A549 (cell line): Measurements from ENCODE around the gene PFN1. TPM values are rescaled to one million over a fixed set of nuclear protein-coding genes. Genes with fewer than 3 reads are reported as not detected.

Experiments
- ATAC-seq, 2 experiments: fragments of 200-7000 bp in 1 of 2; fragments of >200 bp in 1 of 2; cut with Nextera tagmentation in 1 of 2; cut with Tn5 transposase in 1 of 2; 3 replicates each; pipeline versions ENCODE4 v1.8.0 to v1.9.1; 2018 to 2020; ENCODE audit warnings: mild to moderate bottlenecking in 1 of 2, moderate library complexity in 1 of 2
- CTCF ChIA-PET: fragments of 300-600 bp; sonication (Branson Sonifier 250); formaldehyde crosslinking; extraction: SDS; loops from one replicate; lab custom pipeline; 2021; ENCODE audit warnings: antibody characterized with exemption, inconsistent platforms; lab: Yijun Ruan, JAX
- POLR2A ChIA-PET: fragments of 350-600 bp; formaldehyde crosslinking; extraction: SDS; loops from one replicate; lab custom pipeline; 2021; ENCODE audit warnings: antibody characterized with exemption, inconsistent platforms; lab: Yijun Ruan, JAX
- DNase-seq, 2 experiments: peaks; one replicate each; pipeline versions ENCODE4 v3.0.0 to v3.0.0-alpha.2; 2011 to 2016; ENCODE audit warnings: low read depth in 1 of 2, low spot score in 1 of 2
- FAIRE-seq: peaks from 2 replicates; lab custom pipeline; 2011; peaks lifted over from hg19 to GRCh38; lab: Jason Lieb, UNC
- H3K27ac ChIP-seq, 2 experiments: fragments of >200 bp; sonication (Bioruptor Twin); formaldehyde crosslinking; 3 replicates each; pipeline ENCODE4 v1.5.1; 2016 to 2017
- H3K4me1 ChIP-seq: fragments of >200 bp; sonication (Bioruptor Twin); formaldehyde crosslinking; 3 replicates; pipeline ENCODE4 v1.6.1; 2016
- H3K4me2 ChIP-seq: fragments of >200 bp; sonication (Bioruptor Twin); formaldehyde crosslinking; 3 replicates; pipeline ENCODE4 v1.6.1; 2016
- H3K4me3 ChIP-seq: fragments of >200 bp; sonication (Bioruptor Twin); formaldehyde crosslinking; 3 replicates; pipeline ENCODE4 v1.5.1; 2016
- H3K9me3 ChIP-seq: fragments of >200 bp; sonication (Bioruptor Twin); formaldehyde crosslinking; 3 replicates; pipeline ENCODE4 v1.6.1; 2016
- BCL3 ChIP-seq: fragments of >200 bp; sonication (Bioruptor Twin); formaldehyde crosslinking; IDR thresholded peaks from 3 replicates; pipeline ENCODE4 v1.6.1; 2016
- BHLHE40 ChIP-seq: IDR thresholded peaks from 2 replicates; pipeline ENCODE4 v1.6.1; 2012; ENCODE audit warnings: low read depth, low read length, inconsistent platforms
- CBX8 ChIP-seq: fragments of 200-600 bp; sonication (generic); IDR thresholded peaks from 2 replicates; pipeline ENCODE4 v1.6.1; 2016
- CHD2 ChIP-seq: fragments of 150-350 bp; IDR thresholded peaks from 2 replicates; pipeline ENCODE4 v1.6.1; 2014; ENCODE audit warnings: low read length; ENCODE audit not compliant: partially characterized antibody
- CHD4 ChIP-seq: fragments of 200-600 bp; sonication (generic); IDR thresholded peaks from 2 replicates; pipeline ENCODE4 v1.6.1; 2016; ENCODE audit warnings: antibody characterized with exemption, mild to moderate bottlenecking, borderline replicate concordance
- CTCF ChIP-seq: fragments of >200 bp; sonication (Bioruptor Twin); formaldehyde crosslinking; IDR thresholded peaks from 3 replicates; pipeline ENCODE4 v1.5.1; 2016
- E2F6 ChIP-seq: IDR thresholded peaks from 2 replicates; pipeline ENCODE4 v1.6.1; 2012; ENCODE audit warnings: low read depth, borderline replicate concordance
- EHF ChIP-seq: fragments of 250-450 bp; sonication (Bioruptor Pico); IDR thresholded peaks from 2 replicates; pipeline ENCODE4 v1.5.0; 2020; ENCODE audit warnings: mild to moderate bottlenecking
- ELK1 ChIP-seq: fragments of 150-350 bp; IDR thresholded peaks from 2 replicates; pipeline ENCODE4 v1.6.1; 2014; ENCODE audit warnings: low read depth, mild to moderate bottlenecking, low read length
- HOXB13 ChIP-seq: fragments of 250-450 bp; sonication (Bioruptor Pico); IDR thresholded peaks from 2 replicates; pipeline ENCODE4 v1.5.0; 2020; ENCODE audit warnings: low read depth, mild to moderate bottlenecking, moderate library complexity
- JUN ChIP-seq, 2 experiments: fragments of >200 bp; sonication (Bioruptor Twin); formaldehyde crosslinking; IDR thresholded peaks; 2 replicates in 1 of 2; 3 replicates in 1 of 2; pipeline ENCODE4 v1.6.1; 2016 to 2017
- JUNB ChIP-seq: fragments of >200 bp; sonication (Bioruptor Twin); formaldehyde crosslinking; IDR thresholded peaks from 2 replicates; pipeline ENCODE4 v1.6.1; 2016
- KDM5A ChIP-seq: fragments of 200-600 bp; sonication (generic); IDR thresholded peaks from 2 replicates; pipeline ENCODE4 v1.6.1; 2016; ENCODE audit warnings: antibody characterized with exemption, mild to moderate bottlenecking
- MAX ChIP-seq: IDR thresholded peaks from 2 replicates; pipeline ENCODE4 v1.6.1; 2012
- NFE2L2 ChIP-seq: fragments of 150-350 bp; conservative IDR thresholded peaks from 2 replicates; pipeline ENCODE4 v1.6.1; 2014; ENCODE audit warnings: low read length
- NPAS2 ChIP-seq: fragments of 250-450 bp; sonication (Bioruptor Pico); IDR thresholded peaks from 2 replicates; pipeline ENCODE4 v1.8.0; 2022; ENCODE audit warnings: mild to moderate bottlenecking, moderate library complexity, borderline replicate concordance
- NR3C1 ChIP-seq: fragments of >200 bp; sonication (Bioruptor Twin); formaldehyde crosslinking; IDR thresholded peaks from 3 replicates; pipeline ENCODE4 v1.6.1; 2017
- PBX3 ChIP-seq: IDR thresholded peaks from 2 replicates; pipeline ENCODE4 v1.6.1; 2012
- PHF8 ChIP-seq: fragments of 200-600 bp; sonication (generic); IDR thresholded peaks from 2 replicates; pipeline ENCODE4 v1.6.1; 2016; ENCODE audit warnings: low read depth, mild to moderate bottlenecking, antibody characterized with exemption, moderate library complexity, borderline replicate concordance
- RAD21 ChIP-seq, 2 experiments: fragments of >200 bp in 1 of 2; sonication (Bioruptor Twin) in 1 of 2; formaldehyde crosslinking in 1 of 2; IDR thresholded peaks in 1 of 2; conservative IDR thresholded peaks in 1 of 2; 2 replicates in 1 of 2; 3 replicates in 1 of 2; pipeline ENCODE4 v1.6.1; 2012 to 2018; ENCODE audit warnings: inconsistent platforms in 1 of 2
- RARB ChIP-seq: fragments of 250-450 bp; sonication (Bioruptor Pico); IDR thresholded peaks from 2 replicates; pipeline ENCODE4 v1.8.0; 2021; ENCODE audit warnings: mild to moderate bottlenecking, moderate library complexity
- REST ChIP-seq: fragments of 200-600 bp; sonication (generic); IDR thresholded peaks from 2 replicates; pipeline ENCODE4 v1.6.1; 2016; ENCODE audit warnings: antibody characterized with exemption, mild to moderate bottlenecking, moderate library complexity
- RNF2 ChIP-seq: fragments of 200-600 bp; sonication (generic); IDR thresholded peaks from 2 replicates; pipeline ENCODE4 v1.6.1; 2016; ENCODE audit warnings: low read depth, mild to moderate bottlenecking, antibody characterized with exemption, moderate library complexity, borderline replicate concordance
- SREBF2 ChIP-seq: fragments of 450-650 bp; IDR thresholded peaks from 2 replicates; pipeline ENCODE4 v1.6.1; 2014; ENCODE audit warnings: mild to moderate bottlenecking, moderate library complexity
- TFCP2L1 ChIP-seq: fragments of 250-450 bp; sonication (Bioruptor Pico); IDR thresholded peaks from 2 replicates; pipeline ENCODE4 v1.5.0; 2021; ENCODE audit warnings: mild to moderate bottlenecking
- TP53 ChIP-seq: fragments of 250-450 bp; sonication (Bioruptor Pico); IDR thresholded peaks from 2 replicates; pipeline ENCODE4 v1.5.0; 2021; ENCODE audit warnings: mild to moderate bottlenecking, moderate library complexity
- USF2 ChIP-seq: fragments of 450-650 bp; IDR thresholded peaks from 2 replicates; pipeline ENCODE4 v1.6.1; 2014; ENCODE audit warnings: antibody characterized with exemption
- ZSCAN20 ChIP-seq: fragments of 250-450 bp; sonication (Bioruptor Pico); IDR thresholded peaks from 2 replicates; pipeline ENCODE4 v1.8.0; 2022; ENCODE audit warnings: mild to moderate bottlenecking, moderate library complexity
- whole genome bisulfite sequencing: methylation state at CpG from one replicate; pipeline ENCODE4 v1.1.6; 2017; ENCODE audit errors: missing lambda C conversion rate; 5-methylcytosine and 5-hydroxymethylcytosine counted together
- polyA plus RNA-seq, 4 experiments: library from polyadenylated mRNA; depleted of rRNA in 3 of 4; stranded (reverse); fragments of >200 nt; fragmentation: RNase III in 1 of 4; extraction: RNeasy Plus Mini Kit Qiagen cat#74134 plus additional on column Dnase treatment in 1 of 4; gene quantifications; 2 replicates in 3 of 4; 3 replicates in 1 of 4; pipeline ENCODE4 v1.2.3, GENCODE V29; 2011 to 2017

The PFN1 gene
- polyA plus RNA-seq, 2 of the 4 experiments (the other 2 are of a cell fraction), result 1,732 to 3,230 TPM

- ATAC-seq (peak; percentile 80 to 81), DNase-seq (peak; percentile 99 to 100), FAIRE-seq (peak; percentile 97)
- H3K4me1 ChIP-seq, result peaks cover 49% of the 10 kb centered on the region
- peak within 1 kb of the TSS; percentile 94 for H3K4me2 ChIP-seq
- ChIA-PET POLR2A (interaction anchor here (0.6 to 3.2 kb wide), 23 partner anchors 9 to 230 kb away, joined by 3 to 83 read pairs (median 6); partner anchors contain the start of genes ARRB2, CAMTA2, CHRNE and ENO3), CTCF (interaction anchor here (0.5 to 3.5 kb wide), 19 partner anchors 11 to 150 kb away, joined by 3 to 33 read pairs (median 5); partner anchors contain the start of genes CAMTA2, CHRNE and SPAG7)
- H3K27ac ChIP-seq, result peak within 1 kb of the TSS; percentile 89 to 93
- H3K9me3 ChIP-seq, result no peaks in the 10 kb centered on the region
- 2% methylated on average over 53 of the region's 72 CpGs for WGBS
- H3K4me3 ChIP-seq, result peak within 1 kb of the TSS; percentile 85
- TF ChIP-seq NPAS2 (CRISPR knock-in tag) (no peak), PBX3 (peak; percentile 21; the same call in 1 of the 2 replicates), ZSCAN20 (CRISPR knock-in tag) (no peak), RNF2 (no peak), CTCF (no peak), CBX8 (no peak), JUN (IDR thresholded peaks at IDR 0.05) (peak; percentile 48 to 81; a peak in 4 of 5 replicates), KDM5A (peak; percentile 71; the same call in 1 of the 2 replicates), REST (peak; percentile 100), CHD4 (no peak), TP53 (CRISPR knock-in tag) (no peak), NR3C1 (no peak), PHF8 (peak; percentile 87), EHF (CRISPR knock-in tag) (no peak), JUNB (no peak), HOXB13 (CRISPR knock-in tag) (no peak), E2F6 (peak; percentile 61), CHD2 (peak; percentile 100), BHLHE40 (peak; percentile 77), TFCP2L1 (CRISPR knock-in tag) (peak; percentile 76; the same call in 1 of the 2 replicates), RAD21 (conservative IDR thresholded peaks at IDR 0.05 in 1 of 2, IDR thresholded peaks at IDR 0.05 in 1 of 2) (0 out of 5 replicates have a peak, but pooled peaks of 1 of the 2 experiments have one; percentile 5), BCL3 (peak; percentile 89; the same call in 2 of the 3 replicates), NFE2L2 (no peak), RARB (no peak), USF2 (no peak), SREBF2 (no peak), MAX (peak; percentile 76), ELK1 (no peak)
Observed at GRCh38 chr17:4939796-4940554, 8.4 kb downstream of the PFN1 start, which contains the start of the genes RNF167 and SLC25A11. RNF167 (plus strand) TSS chr17:4940268; CDS start chr17:4940910, 642 bp downstream. SLC25A11 (minus strand) TSS chr17:4940046; CDS start chr17:4939910, 136 bp downstream.
